ENCODE results near the gene STUB1. TPM values are rescaled to one million over a fixed set of nuclear protein-coding genes. Genes with fewer than 3 reads are reported as not detected.

Gene STUB1
- total and polyA plus RNA-seq, 2 experiments from 2014 or later, result 91.7 to 108 TPM

GRCh38 chr16:706189-707061, 26.2 kb downstream of the STUB1 start:
- H3K4me3 ChIP-seq, result peak overlapping the region; percentile 67
- H3K4me1 ChIP-seq (ENCODE audit: insufficient read depth), result no peaks in the 10 kb centered on the region
- H3K4me2 ChIP-seq, result peak overlapping the region; percentile 94
- peak; percentile 30 for ATAC-seq
- H3K27ac Mint-ChIP-seq, result no peak overlapping the region
- H3K36me3 Mint-ChIP-seq (ENCODE audit: low read depth), result no peaks in the 10 kb centered on the region
- H3K27me3 ChIP-seq (ENCODE audit: insufficient read depth), result peaks cover 76% of the 10 kb centered on the region
- 0 out of 2 replicates have a peak, but pooled peaks cover 6% of the 10 kb centered on the region for H3F3A ChIP-seq (replicated peaks; ENCODE audit: low read depth)
- TF ChIP-seq CTCF (conservative IDR thresholded peaks at IDR 0.05; ENCODE audit: low read depth in 2 of 2) (no peak), EZH2 (IDR thresholded peaks at IDR 0.05; ENCODE audit: low read depth, unreplicated experiment) (peak; percentile 42)
- H3K36me3 ChIP-seq (ENCODE audit: insufficient read depth), result no peaks in the 10 kb centered on the region
- no peaks in the 10 kb centered on the region; the same call in 1 of the 2 replicates for H4K20me1 ChIP-seq (replicated peaks; ENCODE audit: insufficient read depth)
- H3K4me1 Mint-ChIP-seq, result no peaks in the 10 kb centered on the region; the same call in 2 of the 3 replicates
- H3K79me2 ChIP-seq (replicated peaks; ENCODE audit: insufficient read depth), result no peaks in the 10 kb centered on the region
- no peak overlapping the region for H3K27ac ChIP-seq (ENCODE audit: low read depth)
- H3K9me2 ChIP-seq (ENCODE audit: insufficient read depth), result no peaks in the 10 kb centered on the region
- peaks cover 68% of the 10 kb centered on the region for H3K27me3 Mint-ChIP-seq (ENCODE audit: insufficient read depth, low read depth, poor library complexity)
- peak overlapping the region; percentile 74 for H3K4me3 Mint-ChIP-seq
- DNase-seq (ENCODE audit: low spot score), result peak; percentile 76
- no peaks in the 10 kb centered on the region for H3K9me3 Mint-ChIP-seq
- H2AFZ ChIP-seq, result peak overlapping the region; percentile 88; the same call in 1 of the 2 replicates

- H3K9me3 Mint-ChIP-seq, result no peaks in the 10 kb centered on the region
- peaks cover 63% of the 10 kb centered on the region for H3K27me3 Mint-ChIP-seq (ENCODE audit: insufficient read depth, low read depth, poor library complexity)
- Histone ChIP-seq H3K4me3 (peak overlapping the region; percentile 67; the same call in 1 of the 2 replicates), H2AFZ (no peak overlapping the region), H3K36me3 (ENCODE audit: insufficient read depth) (no peaks in the 10 kb centered on the region), H4K20me1 (replicated peaks; ENCODE audit: insufficient read depth) (no peaks in the 10 kb centered on the region; the same call in 1 of the 2 replicates), H3F3A (replicated peaks; ENCODE audit: low read depth) (0 out of 2 replicates have a peak, but pooled peaks cover 6% of the 10 kb centered on the region), H3K79me2 (replicated peaks; ENCODE audit: insufficient read depth) (no peaks in the 10 kb centered on the region), H3K9me2 (ENCODE audit: insufficient read depth) (no peaks in the 10 kb centered on the region), H3K27ac (ENCODE audit: low read depth) (no peak overlapping the region), H3K4me1 (ENCODE audit: insufficient read depth) (no peaks in the 10 kb centered on the region), H3K27me3 (ENCODE audit: insufficient read depth) (peaks cover 71% of the 10 kb centered on the region), H3K4me2 (peak overlapping the region; percentile 94; the same call in 1 of the 2 replicates)
- peak overlapping the region; percentile 74 for H3K4me3 Mint-ChIP-seq
- DNase-seq (ENCODE audit: low spot score) (no peak), ATAC-seq (no peak)
- H3K36me3 Mint-ChIP-seq (ENCODE audit: low read depth), result no peaks in the 10 kb centered on the region
- no peak overlapping the region for H3K27ac Mint-ChIP-seq
- no peaks in the 10 kb centered on the region; the same call in 2 of the 3 replicates for H3K4me1 Mint-ChIP-seq
- TF ChIP-seq ZNF331 (CRISPR knock-in tag; IDR thresholded peaks at IDR 0.05; ENCODE audit: low read depth) (no peak), ZNF462 (CRISPR knock-in tag; IDR thresholded peaks at IDR 0.05) (no peak), EZH2 (IDR thresholded peaks at IDR 0.05; ENCODE audit: low read depth, unreplicated experiment) (no peak), CREB1 (CRISPR knock-in tag; IDR thresholded peaks at IDR 0.05; ENCODE audit: low read depth) (no peak), CTCF (conservative IDR thresholded peaks at IDR 0.05; ENCODE audit: low read depth in 2 of 2) (no peak), JUNB (IDR thresholded peaks at IDR 0.05; ENCODE audit: unreplicated experiment) (no peak), ETS1 (IDR thresholded peaks at IDR 0.05) (no peak)
These were observed 26.9 kb downstream of the STUB1 start for GRCh38 chr16:707062-707538.

Measured in GM23338 (cell line).